Measurements from ENCODE around the gene GAMT.

Gene GAMT

DNA sequence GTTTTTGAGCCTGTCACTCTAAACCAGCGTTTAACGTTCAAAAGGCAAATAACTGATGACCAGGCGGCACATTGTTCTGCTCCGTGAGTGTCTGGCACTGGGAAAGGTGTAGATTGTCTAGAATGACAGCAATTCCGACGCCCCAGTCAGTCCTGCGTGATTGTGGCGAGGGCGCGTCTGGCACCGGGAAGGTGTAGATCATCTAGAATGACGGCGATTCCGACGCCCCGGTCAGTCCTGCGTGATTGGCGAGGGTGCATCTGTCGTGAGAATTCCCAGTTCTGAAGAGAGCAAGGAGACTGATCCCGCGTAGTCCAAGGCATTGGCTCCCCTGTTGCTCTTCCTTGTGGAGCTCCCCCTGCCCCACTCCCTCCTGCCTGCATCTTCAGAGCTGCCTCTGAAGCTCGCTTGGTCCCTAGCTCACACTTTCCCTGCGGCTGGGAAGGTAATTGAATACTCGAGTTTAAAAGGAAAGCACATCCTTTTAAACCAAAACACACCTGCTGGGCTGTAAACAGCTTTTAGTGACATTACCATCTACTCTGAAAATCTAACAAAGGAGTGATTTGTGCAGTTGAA lies 43.7 kb downstream of the GAMT start:
- Histone ChIP-seq H3K27ac (ENCODE audit: poor library complexity, severe bottlenecking) (no peak overlapping the region), H3K27me3 (ENCODE audit: insufficient read depth, poor library complexity, severe bottlenecking) (no peaks in the 10 kb centered on the region), H3K4me3 (ENCODE audit: severe bottlenecking) (no peak overlapping the region), H3K4me1 (ENCODE audit: insufficient read depth, poor library complexity, severe bottlenecking) (peaks cover 4% of the 10 kb centered on the region), H3K9me3 (ENCODE audit: severe bottlenecking) (no peaks in the 10 kb centered on the region), H3K36me3 (ENCODE audit: low read depth) (peaks cover 57% of the 10 kb centered on the region)
- ATAC-seq (ENCODE audit: low read depth) (no peak), DNase-seq (ENCODE audit: low spot score) (no peak)
- no peak for TF ChIP-seq CTCF (IDR thresholded peaks at IDR 0.05; ENCODE audit: poor library complexity, severe bottlenecking)

- TF ChIP-seq CTCF (IDR thresholded peaks at IDR 0.05; ENCODE audit: poor library complexity, severe bottlenecking): no peak
- H3K36me3 ChIP-seq (ENCODE audit: low read depth): peaks cover 46% of the 10 kb centered on the region
- DNase-seq (ENCODE audit: low spot score): no peak
- no peak overlapping the region for H3K4me3 ChIP-seq (ENCODE audit: severe bottlenecking)
- no peak overlapping the region for H3K27ac ChIP-seq (ENCODE audit: poor library complexity, severe bottlenecking)
- no peaks in the 10 kb centered on the region for H3K27me3 ChIP-seq (ENCODE audit: insufficient read depth, poor library complexity, severe bottlenecking)
- H3K4me1 ChIP-seq (ENCODE audit: insufficient read depth, poor library complexity, severe bottlenecking): peaks cover 4% of the 10 kb centered on the region
- ATAC-seq (ENCODE audit: low read depth): no peak
- no peaks in the 10 kb centered on the region for H3K9me3 ChIP-seq (ENCODE audit: severe bottlenecking)
Measured at GRCh38 chr19:1356508-1356865, 44.9 kb downstream of the GAMT start.

DNA sequence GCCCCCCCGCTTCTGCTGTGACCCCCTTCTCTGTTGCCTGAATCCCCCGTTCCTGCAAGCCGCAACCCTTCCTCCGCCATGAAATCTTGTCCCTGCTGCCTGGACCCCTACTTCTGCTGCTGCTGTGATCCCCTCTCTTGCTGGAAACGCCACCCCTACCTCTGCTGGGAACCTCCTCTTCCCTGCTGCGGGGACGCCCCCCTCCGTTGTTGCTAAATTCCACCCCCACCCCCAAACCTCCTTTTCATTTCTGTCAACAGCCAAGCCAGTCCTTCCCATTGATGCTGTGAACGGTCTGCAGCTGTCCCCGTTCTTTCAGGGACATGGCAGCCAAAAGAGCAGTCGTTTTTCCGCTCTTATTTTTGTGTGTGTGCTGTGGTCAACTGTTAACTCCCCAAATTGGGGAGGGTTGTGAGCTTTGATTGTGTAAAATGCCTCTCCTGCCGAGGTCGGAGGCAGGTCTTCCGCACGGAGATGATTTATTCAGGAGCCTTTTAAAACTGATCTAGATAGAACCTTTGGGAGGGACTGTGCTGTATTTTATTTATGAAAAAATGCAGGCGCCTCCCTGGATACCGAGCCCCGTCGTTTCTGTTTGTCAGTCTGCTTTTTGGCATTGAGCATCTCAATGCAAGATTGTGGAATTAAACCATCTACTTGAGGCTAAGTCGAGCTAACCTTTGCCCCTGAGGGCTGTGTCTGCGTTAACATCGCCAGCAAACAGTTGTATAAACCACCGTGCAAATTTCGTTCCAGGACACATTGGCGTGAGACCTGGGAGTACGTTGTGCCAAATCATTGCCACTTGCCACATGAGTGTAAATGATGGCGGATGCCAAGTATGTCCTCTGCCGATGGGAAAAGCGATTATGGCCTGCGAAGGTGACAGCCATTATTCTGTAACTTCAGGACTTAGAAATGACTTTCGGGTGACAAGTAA lies 45.5 kb downstream of the GAMT start:
- H3K4me1 ChIP-seq (ENCODE audit: insufficient read depth, poor library complexity, severe bottlenecking): peaks cover 4% of the 10 kb centered on the region

DNA sequence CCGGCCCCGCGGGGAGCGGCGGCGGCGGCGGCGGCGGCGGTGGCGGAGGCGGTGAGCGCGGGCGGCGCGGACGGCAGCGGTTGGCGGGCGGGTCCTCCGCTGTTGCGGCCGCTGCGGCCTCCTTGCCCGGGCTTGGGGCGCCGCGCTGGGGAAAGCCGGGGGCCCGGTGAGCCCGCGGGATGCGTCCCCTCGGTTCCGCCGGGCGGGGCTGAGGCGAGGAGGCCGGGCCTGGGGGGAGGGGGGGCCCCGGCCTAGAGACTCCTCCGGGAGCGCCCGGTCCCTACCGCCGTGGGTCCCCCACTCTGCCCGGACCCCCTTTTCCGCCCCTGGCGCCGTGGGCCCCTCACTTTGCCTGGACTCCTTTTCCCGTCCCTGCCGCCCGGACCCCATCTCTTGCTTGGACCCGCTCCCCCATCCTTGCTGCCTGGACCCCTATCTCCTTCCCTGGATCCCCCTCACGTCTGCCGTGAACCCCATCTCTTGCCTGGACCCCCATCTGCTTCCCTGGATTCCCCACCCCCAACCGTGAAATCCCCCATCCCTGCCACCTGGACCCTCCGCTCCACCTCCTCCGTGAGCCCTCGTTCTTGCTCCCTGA lies 46.3 kb downstream of the GAMT start:
- no peak for TF ChIP-seq CTCF (IDR thresholded peaks at IDR 0.05; ENCODE audit: poor library complexity, severe bottlenecking)
- ATAC-seq (ENCODE audit: low read depth): no peak
- no peak for DNase-seq (ENCODE audit: low spot score)
- Histone ChIP-seq H3K36me3 (ENCODE audit: low read depth) (peaks cover 35% of the 10 kb centered on the region), H3K4me1 (ENCODE audit: insufficient read depth, poor library complexity, severe bottlenecking) (peaks cover 4% of the 10 kb centered on the region), H3K27ac (ENCODE audit: poor library complexity, severe bottlenecking) (peak overlapping the region; percentile 56), H3K4me3 (ENCODE audit: severe bottlenecking) (peak overlapping the region; percentile 76), H3K9me3 (ENCODE audit: severe bottlenecking) (no peaks in the 10 kb centered on the region), H3K27me3 (ENCODE audit: insufficient read depth, poor library complexity, severe bottlenecking) (no peaks in the 10 kb centered on the region)

More for the DNA sequence above, 45.5 kb downstream of the GAMT start:
- Histone ChIP-seq H3K36me3 (ENCODE audit: low read depth) (peaks cover 41% of the 10 kb centered on the region), H3K27me3 (ENCODE audit: insufficient read depth, poor library complexity, severe bottlenecking) (no peaks in the 10 kb centered on the region), H3K27ac (ENCODE audit: poor library complexity, severe bottlenecking) (peak overlapping the region; percentile 56), H3K9me3 (ENCODE audit: severe bottlenecking) (no peaks in the 10 kb centered on the region), H3K4me3 (ENCODE audit: severe bottlenecking) (peak overlapping the region; percentile 76)
- TF ChIP-seq CTCF (IDR thresholded peaks at IDR 0.05; ENCODE audit: poor library complexity, severe bottlenecking): no peak
- no peak for DNase-seq (ENCODE audit: low spot score)
- no peak for ATAC-seq (ENCODE audit: low read depth)

Data from RWPE2 (cell line).